HepG2 (cell line): ENCODE measurements around the gene RPL26. TPM values are rescaled to one million over a fixed set of nuclear protein-coding genes. Genes with fewer than 3 reads are reported as not detected.
A peak's percentile ranks its signal among the peaks of the same experiment; 100 is the strongest.

Experiments used
- GATAD1 ChIP-seq: IDR thresholded peaks from 2 replicates; pipeline ENCODE4 v1.6.1; 2016; ENCODE audit warnings: missing genetic modification reagents, missing compliant biosample characterization
- LCORL ChIP-seq, 2 experiments: fragments of 450-650 bp in 1 of 2; sonication (generic) in 1 of 2; formaldehyde crosslinking in 1 of 2; IDR thresholded peaks; 2 replicates each; pipeline versions ENCODE4 v1.5.0 to v1.6.1; 2017 to 2020; ENCODE audit warnings: antibody characterized with exemption in 1 of 2, missing genetic modification reagents in 1 of 2
- NRL ChIP-seq: sonication (generic); formaldehyde crosslinking; IDR thresholded peaks from 2 replicates; pipeline ENCODE4 v1.5.0; 2020; ENCODE audit warnings: missing genetic modification reagents, mild to moderate bottlenecking, moderate library complexity, borderline replicate concordance
- RAD21 ChIP-seq: fragments of 450-650 bp; formaldehyde crosslinking; IDR thresholded peaks from 2 replicates; pipeline ENCODE4 v1.5.0; 2020; ENCODE audit warnings: mild to moderate bottlenecking
- ZBTB33 ChIP-seq: sonication (generic); formaldehyde crosslinking; IDR thresholded peaks from 2 replicates; pipeline ENCODE4 v1.4.0; 2020; ENCODE audit warnings: missing genetic modification reagents
- ZFP36L1 ChIP-seq: sonication (generic); formaldehyde crosslinking; IDR thresholded peaks from 2 replicates; pipeline ENCODE4 v1.8.0; 2022; ENCODE audit warnings: mild to moderate bottlenecking, missing genetic modification reagents, moderate library complexity
- ZNF292 ChIP-seq: sonication (generic); formaldehyde crosslinking; IDR thresholded peaks from 2 replicates; pipeline ENCODE4 v1.8.1; 2022; ENCODE audit warnings: mild to moderate bottlenecking, low read depth, missing genetic modification reagents, borderline replicate concordance
- ZNF329 ChIP-seq: sonication (generic); formaldehyde crosslinking; IDR thresholded peaks from 2 replicates; pipeline ENCODE4 v1.9.0; 2021; ENCODE audit warnings: low read depth, mild to moderate bottlenecking, missing genetic modification reagents
- ZNF451 ChIP-seq: sonication (generic); formaldehyde crosslinking; IDR thresholded peaks from 2 replicates; pipeline ENCODE4 v1.5.0; 2020; ENCODE audit warnings: mild to moderate bottlenecking, missing genetic modification reagents
- polyA plus RNA-seq, 8 experiments: library from polyadenylated mRNA; depleted of rRNA in 3 of 8; stranded (reverse) in 7 of 8; unstranded in 1 of 8; fragments of >200 nt; fragmentation: Illumina TruSeq in 4 of 8; extraction: Trizol in 4 of 8; gene quantifications; 2 replicates each; pipeline versions ENCODE4 v1.2.1 to v1.2.3, GENCODE V29; 2011 to 2016; ENCODE audit warnings: low read depth in 4 of 8, missing spikeins in 1 of 8, mixed read lengths in 1 of 8; ENCODE audit not compliant: insufficient read depth in 1 of 8
- total RNA-seq, 5 experiments: library from RNA; depleted of rRNA; stranded (reverse); fragments of >200 nt; fragmentation: Illumina TruSeq; extraction: Trizol; gene quantifications; 2 replicates each; pipeline ENCODE4 v1.2.3, GENCODE V29; 2016; ENCODE audit warnings: low read depth in 1 of 5
- TF ChIP-seq, protein P1 (sequence below), 2 experiments: sonication (generic) in 1 of 2; formaldehyde crosslinking in 1 of 2; IDR thresholded peaks; 2 replicates each; pipeline versions ENCODE4 v1.4.0 to v1.6.1; 2018 to 2020; ENCODE audit warnings: missing genetic modification reagents in 2 of 2, borderline replicate concordance in 1 of 2, low read depth in 1 of 2, mild to moderate bottlenecking in 1 of 2, missing biosample characterization in 1 of 2
- TF ChIP-seq, protein P2 (sequence below): sonication (generic); formaldehyde crosslinking; conservative IDR thresholded peaks from 2 replicates; pipeline ENCODE4 v1.4.0; 2020; ENCODE audit warnings: missing genetic modification reagents
- TF ChIP-seq, protein P3 (sequence below): sonication (generic); formaldehyde crosslinking; IDR thresholded peaks from 2 replicates; pipeline ENCODE4 v1.8.0; 2022; ENCODE audit warnings: missing genetic modification reagents, mild to moderate bottlenecking, moderate library complexity, borderline replicate concordance
- TF ChIP-seq, protein P4 (sequence below): IDR thresholded peaks from 2 replicates; pipeline ENCODE4 v1.6.1; 2012; ENCODE audit warnings: low read length, improper control_type of control experiment

RPL26 gene
- total and polyA plus RNA-seq, 2 of the 13 experiments (the other 11 are each of a cell fraction or from before 2014, with no cell fraction given): 2,817 to 3,529 TPM

- TF ChIP-seq ZFP36L1 (CRISPR knock-in tag): no peak
- no peak for TF ChIP-seq ZNF292
- TF ChIP-seq, protein P1, sequence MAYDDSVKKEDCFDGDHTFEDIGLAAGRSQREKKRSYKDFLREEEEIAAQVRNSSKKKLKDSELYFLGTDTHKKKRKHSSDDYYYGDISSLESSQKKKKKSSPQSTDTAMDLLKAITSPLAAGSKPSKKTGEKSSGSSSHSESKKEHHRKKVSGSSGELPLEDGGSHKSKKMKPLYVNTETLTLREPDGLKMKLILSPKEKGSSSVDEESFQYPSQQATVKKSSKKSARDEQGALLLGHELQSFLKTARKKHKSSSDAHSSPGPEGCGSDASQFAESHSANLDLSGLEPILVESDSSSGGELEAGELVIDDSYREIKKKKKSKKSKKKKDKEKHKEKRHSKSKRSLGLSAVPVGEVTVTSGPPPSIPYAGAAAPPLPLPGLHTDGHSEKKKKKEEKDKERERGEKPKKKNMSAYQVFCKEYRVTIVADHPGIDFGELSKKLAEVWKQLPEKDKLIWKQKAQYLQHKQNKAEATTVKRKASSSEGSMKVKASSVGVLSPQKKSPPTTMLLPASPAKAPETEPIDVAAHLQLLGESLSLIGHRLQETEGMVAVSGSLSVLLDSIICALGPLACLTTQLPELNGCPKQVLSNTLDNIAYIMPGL (CRISPR knock-in tag; IDR thresholded peaks at IDR 0.05; ENCODE audit: borderline replicate concordance in 1 of 2, low read depth in 1 of 2): peak in 1 of 2 experiments; percentile 82; a peak in 1 of 4 replicates
- TF ChIP-seq, protein P2, sequence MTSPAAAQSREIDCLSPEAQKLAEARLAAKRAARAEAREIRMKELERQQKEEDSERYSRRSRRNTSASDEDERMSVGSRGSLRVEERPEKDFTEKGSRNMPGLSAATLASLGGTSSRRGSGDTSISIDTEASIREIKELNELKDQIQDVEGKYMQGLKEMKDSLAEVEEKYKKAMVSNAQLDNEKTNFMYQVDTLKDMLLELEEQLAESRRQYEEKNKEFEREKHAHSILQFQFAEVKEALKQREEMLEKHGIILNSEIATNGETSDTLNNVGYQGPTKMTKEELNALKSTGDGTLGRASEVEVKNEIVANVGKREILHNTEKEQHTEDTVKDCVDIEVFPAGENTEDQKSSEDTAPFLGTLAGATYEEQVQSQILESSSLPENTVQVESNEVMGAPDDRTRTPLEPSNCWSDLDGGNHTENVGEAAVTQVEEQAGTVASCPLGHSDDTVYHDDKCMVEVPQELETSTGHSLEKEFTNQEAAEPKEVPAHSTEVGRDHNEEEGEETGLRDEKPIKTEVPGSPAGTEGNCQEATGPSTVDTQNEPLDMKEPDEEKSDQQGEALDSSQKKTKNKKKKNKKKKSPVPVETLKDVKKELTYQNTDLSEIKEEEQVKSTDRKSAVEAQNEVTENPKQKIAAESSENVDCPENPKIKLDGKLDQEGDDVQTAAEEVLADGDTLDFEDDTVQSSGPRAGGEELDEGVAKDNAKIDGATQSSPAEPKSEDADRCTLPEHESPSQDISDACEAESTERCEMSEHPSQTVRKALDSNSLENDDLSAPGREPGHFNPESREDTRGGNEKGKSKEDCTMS: no peak
- TF ChIP-seq, protein P3, sequence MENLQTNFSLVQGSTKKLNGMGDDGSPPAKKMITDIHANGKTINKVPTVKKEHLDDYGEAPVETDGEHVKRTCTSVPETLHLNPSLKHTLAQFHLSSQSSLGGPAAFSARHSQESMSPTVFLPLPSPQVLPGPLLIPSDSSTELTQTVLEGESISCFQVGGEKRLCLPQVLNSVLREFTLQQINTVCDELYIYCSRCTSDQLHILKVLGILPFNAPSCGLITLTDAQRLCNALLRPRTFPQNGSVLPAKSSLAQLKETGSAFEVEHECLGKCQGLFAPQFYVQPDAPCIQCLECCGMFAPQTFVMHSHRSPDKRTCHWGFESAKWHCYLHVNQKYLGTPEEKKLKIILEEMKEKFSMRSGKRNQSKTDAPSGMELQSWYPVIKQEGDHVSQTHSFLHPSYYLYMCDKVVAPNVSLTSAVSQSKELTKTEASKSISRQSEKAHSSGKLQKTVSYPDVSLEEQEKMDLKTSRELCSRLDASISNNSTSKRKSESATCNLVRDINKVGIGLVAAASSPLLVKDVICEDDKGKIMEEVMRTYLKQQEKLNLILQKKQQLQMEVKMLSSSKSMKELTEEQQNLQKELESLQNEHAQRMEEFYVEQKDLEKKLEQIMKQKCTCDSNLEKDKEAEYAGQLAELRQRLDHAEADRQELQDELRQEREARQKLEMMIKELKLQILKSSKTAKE (CRISPR knock-in tag): no peak
- TF ChIP-seq GATAD1 (CRISPR knock-in tag): peak; percentile 60
- TF ChIP-seq ZBTB33 (CRISPR knock-in tag): no peak
- TF ChIP-seq ZNF451: no peak
- peak; percentile 78 for TF ChIP-seq RAD21 (CRISPR knock-in tag)
- TF ChIP-seq LCORL (IDR thresholded peaks at IDR 0.05): no peak
- TF ChIP-seq LCORL (CRISPR knock-in tag; IDR thresholded peaks at IDR 0.05): peak; percentile 61; the same call in 1 of the 2 replicates
- TF ChIP-seq, protein P4, sequence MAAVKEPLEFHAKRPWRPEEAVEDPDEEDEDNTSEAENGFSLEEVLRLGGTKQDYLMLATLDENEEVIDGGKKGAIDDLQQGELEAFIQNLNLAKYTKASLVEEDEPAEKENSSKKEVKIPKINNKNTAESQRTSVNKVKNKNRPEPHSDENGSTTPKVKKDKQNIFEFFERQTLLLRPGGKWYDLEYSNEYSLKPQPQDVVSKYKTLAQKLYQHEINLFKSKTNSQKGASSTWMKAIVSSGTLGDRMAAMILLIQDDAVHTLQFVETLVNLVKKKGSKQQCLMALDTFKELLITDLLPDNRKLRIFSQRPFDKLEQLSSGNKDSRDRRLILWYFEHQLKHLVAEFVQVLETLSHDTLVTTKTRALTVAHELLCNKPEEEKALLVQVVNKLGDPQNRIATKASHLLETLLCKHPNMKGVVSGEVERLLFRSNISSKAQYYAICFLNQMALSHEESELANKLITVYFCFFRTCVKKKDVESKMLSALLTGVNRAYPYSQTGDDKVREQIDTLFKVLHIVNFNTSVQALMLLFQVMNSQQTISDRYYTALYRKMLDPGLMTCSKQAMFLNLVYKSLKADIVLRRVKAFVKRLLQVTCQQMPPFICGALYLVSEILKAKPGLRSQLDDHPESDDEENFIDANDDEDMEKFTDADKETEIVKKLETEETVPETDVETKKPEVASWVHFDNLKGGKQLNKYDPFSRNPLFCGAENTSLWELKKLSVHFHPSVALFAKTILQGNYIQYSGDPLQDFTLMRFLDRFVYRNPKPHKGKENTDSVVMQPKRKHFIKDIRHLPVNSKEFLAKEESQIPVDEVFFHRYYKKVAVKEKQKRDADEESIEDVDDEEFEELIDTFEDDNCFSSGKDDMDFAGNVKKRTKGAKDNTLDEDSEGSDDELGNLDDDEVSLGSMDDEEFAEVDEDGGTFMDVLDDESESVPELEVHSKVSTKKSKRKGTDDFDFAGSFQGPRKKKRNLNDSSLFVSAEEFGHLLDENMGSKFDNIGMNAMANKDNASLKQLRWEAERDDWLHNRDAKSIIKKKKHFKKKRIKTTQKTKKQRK: no peak
- no peak for TF ChIP-seq ZNF329 (CRISPR knock-in tag)
- no peak for TF ChIP-seq NRL
Measured at GRCh38 chr17:8409966-8410882, 27.2 kb upstream of the RPL26 start (continued).
